CD14-positive monocyte (primary cell): ENCODE results near the gene TIFAB. TPM values are rescaled to one million over a fixed set of nuclear protein-coding genes. Genes with fewer than 3 reads are reported as not detected.

Source experiments
- DNase-seq, 3 donors: peaks; one replicate each; pipeline ENCODE4 v3.0.0-alpha.2; 2011 to 2022
- H2AFZ ChIP-seq: 2 replicates; pipeline ENCODE4 v1.6.0; 2012; ENCODE audit warnings: mild to moderate bottlenecking, low read depth, low read length, inconsistent platforms; ENCODE audit not compliant: insufficient read depth, poor library complexity, severe bottlenecking
- H3K27ac ChIP-seq, 2 donors: 1 replicate in 1 of 2; 2 replicates in 1 of 2; pipeline ENCODE4 v1.5.1; 2012 to 2013; ENCODE audit warnings: low read length in 2 of 2, control low read depth in 1 of 2, inconsistent platforms in 1 of 2, low read depth in 1 of 2, mild to moderate bottlenecking in 1 of 2
- H3K27me3 ChIP-seq, 2 donors: one replicate each; pipeline versions ENCODE4 v1.6.0 to v1.6.1; 2011 to 2013; ENCODE audit warnings: low read length in 2 of 2; ENCODE audit not compliant: control insufficient read depth in 2 of 2, insufficient read depth in 2 of 2
- H3K36me3 ChIP-seq, 2 donors: replicated peaks in 1 of 2; 1 replicate in 1 of 2; 2 replicates in 1 of 2; pipeline versions ENCODE4 v1.5.1 to v1.6.1; 2012 to 2013; ENCODE audit warnings: low read length in 2 of 2, control low read depth in 1 of 2, inconsistent platforms in 1 of 2, mild to moderate bottlenecking in 1 of 2; ENCODE audit not compliant: insufficient read depth in 2 of 2, control insufficient read depth in 1 of 2
- H3K4me1 ChIP-seq, 2 donors: 1 replicate in 1 of 2; 2 replicates in 1 of 2; pipeline versions ENCODE4 v1.5.1 to v1.6.1; 2012 to 2013; ENCODE audit warnings: low read length in 2 of 2, control low read depth in 1 of 2, inconsistent platforms in 1 of 2, mild to moderate bottlenecking in 1 of 2, moderate library complexity in 1 of 2; ENCODE audit not compliant: insufficient read depth in 2 of 2, control insufficient read depth in 1 of 2
- H3K4me2 ChIP-seq: replicated peaks from 2 replicates; pipeline ENCODE3; 2012; ENCODE audit warnings: low read length, moderate library complexity, mild to moderate bottlenecking; ENCODE audit not compliant: poor library complexity, severe bottlenecking; ENCODE audit errors: extremely low read depth
- H3K4me3 ChIP-seq, 3 experiments: fragments of 200-600 bp in 1 of 3; sonication (generic) in 1 of 3; replicated peaks in 1 of 3; 1 replicate in 2 of 3; 2 replicates in 1 of 3; pipeline ENCODE4 v1.5.1; 2011 to 2013; ENCODE audit warnings: low read length in 3 of 3, mild to moderate bottlenecking in 3 of 3, control low read depth in 2 of 3, low read depth in 2 of 3, inconsistent platforms in 1 of 3, moderate library complexity in 1 of 3
- H3K79me2 ChIP-seq: 2 replicates; pipeline ENCODE4 v1.6.0; 2012; ENCODE audit warnings: mild to moderate bottlenecking, control low read depth, inconsistent platforms, low read length, moderate library complexity; ENCODE audit not compliant: insufficient read depth
- H3K9ac ChIP-seq: 2 replicates; pipeline ENCODE4 v1.6.0; 2017; ENCODE audit warnings: low read length, mild to moderate bottlenecking; ENCODE audit not compliant: insufficient read depth, poor library complexity, severe bottlenecking
- H3K9me3 ChIP-seq, 2 donors: replicated peaks in 1 of 2; 1 replicate in 1 of 2; 2 replicates in 1 of 2; pipeline versions ENCODE4 v1.5.1 to v1.6.1; 2012 to 2013; ENCODE audit warnings: low read length in 2 of 2, control low read depth in 1 of 2; ENCODE audit not compliant: control insufficient read depth in 1 of 2, insufficient read depth in 1 of 2
- H4K20me1 ChIP-seq: 2 replicates; pipeline ENCODE4 v1.6.0; 2012; ENCODE audit warnings: mild to moderate bottlenecking, low read length, control low read depth, moderate library complexity; ENCODE audit not compliant: insufficient read depth
- H3K27ac Mint-ChIP-seq, 7 donors: one replicate each; pipeline ENCODE4 v1.8.0; 2020; ENCODE audit warnings: mild to moderate bottlenecking in 7 of 7, mixed read lengths in 7 of 7, moderate library complexity in 6 of 7, inconsistent platforms in 2 of 7
- H3K27me3 Mint-ChIP-seq, 3 donors: one replicate each; pipeline ENCODE4 v1.8.0; 2021 to 2022; ENCODE audit warnings: low read depth in 3 of 3, mild to moderate bottlenecking in 3 of 3, mixed read lengths in 3 of 3, moderate library complexity in 3 of 3, inconsistent platforms in 1 of 3
- H3K36me3 Mint-ChIP-seq, 2 donors: one replicate each; pipeline ENCODE4 v1.8.0; 2020; ENCODE audit warnings: mixed read lengths in 2 of 2, inconsistent platforms in 1 of 2, mild to moderate bottlenecking in 1 of 2
- H3K4me1 Mint-ChIP-seq: one replicate; pipeline ENCODE4 v1.8.0; 2020; ENCODE audit warnings: mild to moderate bottlenecking, mixed read lengths
- H3K4me3 Mint-ChIP-seq, 2 donors: one replicate each; pipeline ENCODE4 v1.8.0; 2020; ENCODE audit warnings: mild to moderate bottlenecking in 2 of 2, mixed read lengths in 2 of 2, moderate library complexity in 1 of 2
- H3K9me3 Mint-ChIP-seq, 7 donors: one replicate each; pipeline ENCODE4 v1.8.0; 2020 to 2022; ENCODE audit warnings: mixed read lengths in 7 of 7, mild to moderate bottlenecking in 6 of 7, moderate library complexity in 6 of 7, inconsistent platforms in 2 of 7
- WGBS: methylation state at CpG from one replicate; pipeline ENCODE4 v1.1.5; 2013; ENCODE audit warnings: missing lambda C conversion rate; ENCODE audit not compliant: insufficient coverage; 5-methylcytosine and 5-hydroxymethylcytosine counted together
- intact Hi-C, 2 donors: fragments of 100-400 bp; cut with micrococcal nuclease; formaldehyde crosslinking; loops; one replicate each; pipeline versions ENCODE4 v1.15.0 to v1.15.1; 2023
- polyA plus RNA-seq, 3 donors: library from polyadenylated mRNA; depleted of rRNA in 1 of 3; unstranded in 2 of 3; stranded (reverse) in 1 of 3; fragments of 300-500 nt in 2 of 3; fragments of >200 nt in 1 of 3; fragmentation: Illumina TruSeq in 2 of 3; gene quantifications; 1 replicate in 2 of 3; 2 replicates in 1 of 3; pipeline ENCODE4 v1.2.3, GENCODE V29; 2012 to 2021
- TF ChIP-seq, protein P1 (sequence below): fragments of 200-600 bp; IDR thresholded peaks from one replicate; pipeline ENCODE4 v1.8.0; 2022; ENCODE audit warnings: antibody characterized with exemption, mild to moderate bottlenecking

Gene TIFAB
- polyA plus RNA-seq, 3 donors: 0.29 to 0.71 (median 0.50) TPM

DNA sequence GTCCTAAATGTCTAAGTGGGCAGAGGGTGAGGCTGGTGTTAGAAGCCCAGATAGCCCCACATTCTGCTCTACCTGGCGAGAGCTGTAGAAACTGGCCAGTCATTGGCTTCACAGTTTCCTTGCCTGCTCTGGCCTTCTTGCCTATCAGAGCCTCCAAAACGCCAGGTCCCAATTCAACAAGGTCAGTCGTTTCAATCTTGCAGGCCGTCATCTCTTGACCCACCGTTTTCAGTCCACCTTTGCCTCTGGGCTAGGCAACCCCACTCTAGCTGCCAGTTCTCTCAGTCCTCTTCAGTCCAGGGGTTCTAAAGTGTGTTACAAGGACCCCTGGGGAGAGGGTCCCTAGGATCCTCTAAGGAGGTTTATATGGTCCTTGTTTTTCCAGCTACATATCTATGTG lies 20.0 kb upstream of the TIFAB start:
- Mint-ChIP-seq H3K4me3 (no peak overlapping the region), H3K9me3 (peaks cover 0 to 1% (median 0%) of the 10 kb centered on the region in 7 donors), H3K27me3 (peaks cover 19 to 51% (median 24%) of the 10 kb centered on the region in 3 donors), H3K4me1 (no peaks in the 10 kb centered on the region), H3K27ac (no peak overlapping the region), H3K36me3 (no peaks in the 10 kb centered on the region)
- intact Hi-C loops: no loop called here
- 100% methylated on average over 3 of the region's 5 CpGs for WGBS
- no peak overlapping the region for H3K4me3 ChIP-seq
- no peaks in the 10 kb centered on the region for H4K20me1 ChIP-seq
- DNase-seq: no peak
- H3K79me2 ChIP-seq: no peaks in the 10 kb centered on the region
- H3K4me1 ChIP-seq: no peaks in the 10 kb centered on the region
- H3K4me2 ChIP-seq: no peak overlapping the region
- no peaks in the 10 kb centered on the region for H3K36me3 ChIP-seq
- no peaks in the 10 kb centered on the region for H3K9me3 ChIP-seq
- no peak overlapping the region for H3K9ac ChIP-seq
- TF ChIP-seq, protein P1, sequence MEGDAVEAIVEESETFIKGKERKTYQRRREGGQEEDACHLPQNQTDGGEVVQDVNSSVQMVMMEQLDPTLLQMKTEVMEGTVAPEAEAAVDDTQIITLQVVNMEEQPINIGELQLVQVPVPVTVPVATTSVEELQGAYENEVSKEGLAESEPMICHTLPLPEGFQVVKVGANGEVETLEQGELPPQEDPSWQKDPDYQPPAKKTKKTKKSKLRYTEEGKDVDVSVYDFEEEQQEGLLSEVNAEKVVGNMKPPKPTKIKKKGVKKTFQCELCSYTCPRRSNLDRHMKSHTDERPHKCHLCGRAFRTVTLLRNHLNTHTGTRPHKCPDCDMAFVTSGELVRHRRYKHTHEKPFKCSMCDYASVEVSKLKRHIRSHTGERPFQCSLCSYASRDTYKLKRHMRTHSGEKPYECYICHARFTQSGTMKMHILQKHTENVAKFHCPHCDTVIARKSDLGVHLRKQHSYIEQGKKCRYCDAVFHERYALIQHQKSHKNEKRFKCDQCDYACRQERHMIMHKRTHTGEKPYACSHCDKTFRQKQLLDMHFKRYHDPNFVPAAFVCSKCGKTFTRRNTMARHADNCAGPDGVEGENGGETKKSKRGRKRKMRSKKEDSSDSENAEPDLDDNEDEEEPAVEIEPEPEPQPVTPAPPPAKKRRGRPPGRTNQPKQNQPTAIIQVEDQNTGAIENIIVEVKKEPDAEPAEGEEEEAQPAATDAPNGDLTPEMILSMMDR: no peak
- no peak overlapping the region for H2AFZ ChIP-seq
- no peak overlapping the region for H3K27ac ChIP-seq
- H3K27me3 ChIP-seq: peaks cover 4 to 32% of the 10 kb centered on the region in 2 donors

GRCh38 chr5:135471726-135472125 lies 19.6 kb upstream of the TIFAB start:
- H3K27ac Mint-ChIP-seq: no peak overlapping the region
- TF ChIP-seq, protein P1: no peak

More at GRCh38 chr5:135471726-135472125, 19.6 kb upstream of the TIFAB start:
- Mint-ChIP-seq H3K27me3 (peaks cover 22 to 54% (median 24%) of the 10 kb centered on the region in 3 donors), H3K4me3 (no peak overlapping the region), H3K9me3 (peaks cover 0 to 1% (median 0%) of the 10 kb centered on the region in 7 donors), H3K36me3 (no peaks in the 10 kb centered on the region), H3K4me1 (peaks cover under 1% of the 10 kb centered on the region)
- no peak for DNase-seq
- intact Hi-C loops: no loop called here
- WGBS: 100% methylated on average over 2 of the region's 4 CpGs
- Histone ChIP-seq H2AFZ (no peak overlapping the region), H3K4me3 (no peak overlapping the region), H3K4me2 (no peak overlapping the region), H3K27ac (no peak overlapping the region), H3K27me3 (peaks cover 4 to 36% of the 10 kb centered on the region in 2 donors), H3K79me2 (no peaks in the 10 kb centered on the region), H3K9me3 (no peaks in the 10 kb centered on the region), H3K4me1 (no peaks in the 10 kb centered on the region), H3K36me3 (no peaks in the 10 kb centered on the region), H4K20me1 (no peaks in the 10 kb centered on the region), H3K9ac (no peak overlapping the region)
